Astrocyte of the cerebellum (primary cell): ENCODE measurements around the gene INPP4B.

Source experiments
- DNase-seq: peaks from one replicate; pipeline ENCODE4 v3.0.0-alpha.2; 2011; ENCODE audit warnings: low read depth
- H3K4me3 ChIP-seq: 2 replicates; pipeline ENCODE4 v1.5.1; 2011; ENCODE audit warnings: mild to moderate bottlenecking, low read depth, low read length, moderate library complexity
- CTCF ChIP-seq: IDR thresholded peaks from 2 replicates; pipeline ENCODE4 v1.5.1; 2012; ENCODE audit warnings: low read length, low read depth, moderate library complexity, mild to moderate bottlenecking; ENCODE audit errors: missing control alignments
- in situ Hi-C: cut with HindIII; loops from 2 replicates; pipeline ENCODE4 v1.10.0; 2017; ENCODE audit warnings: low sequenced_read_pairs

INPP4B gene

GRCh38 chr4:142875117-142875516 is 29.0 kb upstream of the INPP4B start:
- no peak for DNase-seq
- H3K4me3 ChIP-seq = no peak overlapping the region
- no peak for TF ChIP-seq CTCF
- in situ Hi-C loops = no loop called here

GRCh38 chr4:142874684-142875083 is 28.6 kb upstream of the INPP4B start:
- in situ Hi-C loops = no loop called here
- no peak for DNase-seq
- H3K4me3 ChIP-seq = no peak overlapping the region
- TF ChIP-seq CTCF = no peak

- TF ChIP-seq CTCF = no peak
- in situ Hi-C loops = no loop called here
- no peak overlapping the region for H3K4me3 ChIP-seq
- no peak for DNase-seq
These were observed 20.6 kb upstream of the INPP4B start for GRCh38 chr4:142866685-142867084.

GRCh38 chr4:142861351-142861750 is 15.2 kb upstream of the INPP4B start:
- no peak for DNase-seq
- TF ChIP-seq CTCF = no peak
- in situ Hi-C loops = no loop called here
- H3K4me3 ChIP-seq = no peak overlapping the region

GRCh38 chr4:142858965-142859364 is 12.9 kb upstream of the INPP4B start:
- no peak for TF ChIP-seq CTCF
- in situ Hi-C loops = no loop called here

GRCh38 chr4:142858446-142858845 is 12.3 kb upstream of the INPP4B start:
- no peak for TF ChIP-seq CTCF
- no peak for DNase-seq
- no peak overlapping the region for H3K4me3 ChIP-seq
- in situ Hi-C loops = no loop called here

More at GRCh38 chr4:142858965-142859364, 12.9 kb upstream of the INPP4B start:
- no peak overlapping the region for H3K4me3 ChIP-seq
- DNase-seq = no peak

- H3K4me3 ChIP-seq = no peak overlapping the region
- in situ Hi-C loops = no loop called here
- no peak for DNase-seq
- no peak for TF ChIP-seq CTCF
These were observed 10.5 kb upstream of the INPP4B start for GRCh38 chr4:142856576-142856975.
